Measurements from ENCODE around the gene EFEMP1.

EFEMP1 gene

GRCh38 chr2:55861733-55862132 lies 61.8 kb downstream of the EFEMP1 start:
- H3K9me3 ChIP-seq (replicated peaks in 1 of 2; ENCODE audit: control insufficient read depth in 2 of 2, insufficient read depth in 1 of 2, low read depth in 1 of 2, low read length in 2 of 2), result no peaks in the 10 kb centered on the region
- no peak overlapping the region for H3K14ac ChIP-seq (ENCODE audit: low read length)
- no peak overlapping the region for H4K8ac ChIP-seq (ENCODE audit: low read depth, low read length)
- no peak overlapping the region for H2BK5ac ChIP-seq (ENCODE audit: low read length)
- H4K91ac ChIP-seq (ENCODE audit: low read depth, low read length, poor library complexity), result no peak overlapping the region
- no peaks in the 10 kb centered on the region for H3K36me3 ChIP-seq (replicated peaks in 1 of 2; ENCODE audit: control insufficient read depth in 2 of 2, insufficient read depth in 2 of 2, low read length in 2 of 2)
- no peak overlapping the region for H2BK15ac ChIP-seq (ENCODE audit: low read length)
- no peak overlapping the region for H3K9ac ChIP-seq (ENCODE audit: low read depth, low read length, poor library complexity)
- DNase-seq (ENCODE audit: low spot score), result no peak
- no peaks in the 10 kb centered on the region for H3K27me3 ChIP-seq (ENCODE audit: control insufficient read depth in 3 of 3, insufficient read depth in 3 of 3, low read depth in 1 of 3, low read length in 3 of 3)
- H3K4me3 ChIP-seq (ENCODE audit: low read length in 2 of 2), result no peak overlapping the region
- no peak overlapping the region for H2BK12ac ChIP-seq (ENCODE audit: low read length)
- no CpG with 5 or more reads among the region's 6 CpGs for WGBS, 2 donors (ENCODE audit: extremely low coverage in 2 of 2, insufficient read length in 2 of 2, insufficient replicate concordance in 1 of 2)
- H2AK5ac ChIP-seq (ENCODE audit: low read depth, low read length), result no peak overlapping the region
- no peaks in the 10 kb centered on the region for H3K4me1 ChIP-seq (ENCODE audit: control insufficient read depth in 2 of 2, insufficient read depth in 1 of 2, low read depth in 1 of 2, low read length in 2 of 2)
- H3K79me1 ChIP-seq (ENCODE audit: low read depth, low read length), result no peaks in the 10 kb centered on the region
- H3K4ac ChIP-seq (ENCODE audit: low read length), result no peak overlapping the region
- H3K23ac ChIP-seq (ENCODE audit: low read depth, low read length, poor library complexity), result no peak overlapping the region
- H3K4me2 ChIP-seq (ENCODE audit: insufficient read depth, low read length, poor library complexity, severe bottlenecking), result no peak overlapping the region
- no peak overlapping the region for H3K27ac ChIP-seq (replicated peaks; ENCODE audit: low read length)
- no peak overlapping the region for H2BK120ac ChIP-seq (ENCODE audit: low read depth, low read length)
- no peak overlapping the region for H3K18ac ChIP-seq (ENCODE audit: low read length)
- H2AFZ ChIP-seq (ENCODE audit: low read length), result no peak overlapping the region

- H3K14ac ChIP-seq (ENCODE audit: low read length), result no peak overlapping the region
- no peak overlapping the region for H2BK12ac ChIP-seq (ENCODE audit: low read length)
- no peak overlapping the region for H3K4ac ChIP-seq (ENCODE audit: low read length)
- no peak overlapping the region for H2BK120ac ChIP-seq (ENCODE audit: low read depth, low read length)
- H2AFZ ChIP-seq (ENCODE audit: low read length), result no peak overlapping the region
- no peak overlapping the region for H3K18ac ChIP-seq (ENCODE audit: low read length)
- no peak overlapping the region for H4K91ac ChIP-seq (ENCODE audit: low read depth, low read length, poor library complexity)
- H2BK5ac ChIP-seq (ENCODE audit: low read length), result no peak overlapping the region
- H2BK15ac ChIP-seq (ENCODE audit: low read length), result no peak overlapping the region
- no peak overlapping the region for H3K23ac ChIP-seq (ENCODE audit: low read depth, low read length, poor library complexity)
- H3K4me3 ChIP-seq (ENCODE audit: low read length in 2 of 2), result no peak overlapping the region
- WGBS, 2 donors (ENCODE audit: extremely low coverage in 2 of 2, insufficient read length in 2 of 2, insufficient replicate concordance in 1 of 2), result no CpG with 5 or more reads among the region's 2 CpGs
- no peak overlapping the region for H2AK5ac ChIP-seq (ENCODE audit: low read depth, low read length)
- H3K36me3 ChIP-seq (replicated peaks in 1 of 2; ENCODE audit: control insufficient read depth in 2 of 2, insufficient read depth in 2 of 2, low read length in 2 of 2), result no peaks in the 10 kb centered on the region
- H3K27me3 ChIP-seq (ENCODE audit: control insufficient read depth in 3 of 3, insufficient read depth in 3 of 3, low read depth in 1 of 3, low read length in 3 of 3), result no peaks in the 10 kb centered on the region
- no peak overlapping the region for H3K4me2 ChIP-seq (ENCODE audit: insufficient read depth, low read length, poor library complexity, severe bottlenecking)
- H3K9ac ChIP-seq (ENCODE audit: low read depth, low read length, poor library complexity), result no peak overlapping the region
- H4K8ac ChIP-seq (ENCODE audit: low read depth, low read length), result no peak overlapping the region
- H3K4me1 ChIP-seq (ENCODE audit: control insufficient read depth in 2 of 2, insufficient read depth in 1 of 2, low read depth in 1 of 2, low read length in 2 of 2), result no peaks in the 10 kb centered on the region
- H3K9me3 ChIP-seq (replicated peaks in 1 of 2; ENCODE audit: control insufficient read depth in 2 of 2, insufficient read depth in 1 of 2, low read depth in 1 of 2, low read length in 2 of 2), result no peaks in the 10 kb centered on the region
- DNase-seq (ENCODE audit: low spot score), result no peak
- H3K79me1 ChIP-seq (ENCODE audit: low read depth, low read length), result no peaks in the 10 kb centered on the region
- no peak overlapping the region for H3K27ac ChIP-seq (replicated peaks; ENCODE audit: low read length)
Observed at GRCh38 chr2:55860832-55861231, 62.8 kb downstream of the EFEMP1 start.

- no peak overlapping the region for H3K23ac ChIP-seq (ENCODE audit: low read depth, low read length, poor library complexity)
- no peaks in the 10 kb centered on the region for H3K36me3 ChIP-seq (replicated peaks in 1 of 2; ENCODE audit: control insufficient read depth in 2 of 2, insufficient read depth in 2 of 2, low read length in 2 of 2)
- no peak for DNase-seq (ENCODE audit: low spot score)
- H3K79me1 ChIP-seq (ENCODE audit: low read depth, low read length), result no peaks in the 10 kb centered on the region
- no peak overlapping the region for H3K27ac ChIP-seq (replicated peaks; ENCODE audit: low read length)
- no peak overlapping the region for H2BK12ac ChIP-seq (ENCODE audit: low read length)
- H4K8ac ChIP-seq (ENCODE audit: low read depth, low read length), result no peak overlapping the region
- H3K4me3 ChIP-seq (ENCODE audit: low read length in 2 of 2), result no peak overlapping the region
- no peak overlapping the region for H2AK5ac ChIP-seq (ENCODE audit: low read depth, low read length)
- H4K91ac ChIP-seq (ENCODE audit: low read depth, low read length, poor library complexity), result no peak overlapping the region
- no peak overlapping the region for H3K9ac ChIP-seq (ENCODE audit: low read depth, low read length, poor library complexity)
- H2AFZ ChIP-seq (ENCODE audit: low read length), result no peak overlapping the region
- H3K18ac ChIP-seq (ENCODE audit: low read length), result no peak overlapping the region
- no peak overlapping the region for H2BK5ac ChIP-seq (ENCODE audit: low read length)
- H3K9me3 ChIP-seq (replicated peaks in 1 of 2; ENCODE audit: control insufficient read depth in 2 of 2, insufficient read depth in 1 of 2, low read depth in 1 of 2, low read length in 2 of 2), result no peaks in the 10 kb centered on the region
- no CpG with 5 or more reads among the region's 3 CpGs for WGBS, 2 donors (ENCODE audit: extremely low coverage in 2 of 2, insufficient read length in 2 of 2, insufficient replicate concordance in 1 of 2)
- H3K14ac ChIP-seq (ENCODE audit: low read length), result no peak overlapping the region
- no peaks in the 10 kb centered on the region for H3K27me3 ChIP-seq (ENCODE audit: control insufficient read depth in 3 of 3, insufficient read depth in 3 of 3, low read depth in 1 of 3, low read length in 3 of 3)
- no peak overlapping the region for H2BK15ac ChIP-seq (ENCODE audit: low read length)
- no peak overlapping the region for H3K4ac ChIP-seq (ENCODE audit: low read length)
- no peak overlapping the region for H3K4me2 ChIP-seq (ENCODE audit: insufficient read depth, low read length, poor library complexity, severe bottlenecking)
- no peak overlapping the region for H2BK120ac ChIP-seq (ENCODE audit: low read depth, low read length)
- H3K4me1 ChIP-seq (ENCODE audit: control insufficient read depth in 2 of 2, insufficient read depth in 1 of 2, low read depth in 1 of 2, low read length in 2 of 2), result no peaks in the 10 kb centered on the region
Observed at GRCh38 chr2:55859875-55860274, 63.7 kb downstream of the EFEMP1 start.

GRCh38 chr2:55857766-55858165 lies 65.8 kb downstream of the EFEMP1 start:
- WGBS, 2 donors (ENCODE audit: extremely low coverage in 2 of 2, insufficient read length in 2 of 2, insufficient replicate concordance in 1 of 2), result no CpG with 5 or more reads among the region's 2 CpGs
- Histone ChIP-seq H3K23ac (ENCODE audit: low read depth, low read length, poor library complexity) (no peak overlapping the region), H3K4me2 (ENCODE audit: insufficient read depth, low read length, poor library complexity, severe bottlenecking) (no peak overlapping the region), H3K4me1 (ENCODE audit: control insufficient read depth in 2 of 2, insufficient read depth in 1 of 2, low read depth in 1 of 2, low read length in 2 of 2) (no peaks in the 10 kb centered on the region), H3K18ac (ENCODE audit: low read length) (no peak overlapping the region), H3K79me1 (ENCODE audit: low read depth, low read length) (no peaks in the 10 kb centered on the region), H3K9ac (ENCODE audit: low read depth, low read length, poor library complexity) (no peak overlapping the region), H3K9me3 (replicated peaks in 1 of 2; ENCODE audit: control insufficient read depth in 2 of 2, insufficient read depth in 1 of 2, low read depth in 1 of 2, low read length in 2 of 2) (no peaks in the 10 kb centered on the region), H2BK120ac (ENCODE audit: low read depth, low read length) (no peak overlapping the region), H2BK5ac (ENCODE audit: low read length) (no peak overlapping the region), H3K4me3 (ENCODE audit: low read length in 2 of 2) (no peak overlapping the region), H2BK12ac (ENCODE audit: low read length) (no peak overlapping the region), H2BK15ac (ENCODE audit: low read length) (no peak overlapping the region), H2AK5ac (ENCODE audit: low read depth, low read length) (no peak overlapping the region), H3K27ac (replicated peaks; ENCODE audit: low read length) (no peak overlapping the region), H4K8ac (ENCODE audit: low read depth, low read length) (no peak overlapping the region), H3K14ac (ENCODE audit: low read length) (no peak overlapping the region), H3K4ac (ENCODE audit: low read length) (no peak overlapping the region), H3K36me3 (replicated peaks in 1 of 2; ENCODE audit: control insufficient read depth in 2 of 2, insufficient read depth in 2 of 2, low read length in 2 of 2) (no peaks in the 10 kb centered on the region), H3K27me3 (ENCODE audit: control insufficient read depth in 3 of 3, insufficient read depth in 3 of 3, low read depth in 1 of 3, low read length in 3 of 3) (no peaks in the 10 kb centered on the region), H2AFZ (ENCODE audit: low read length) (no peak overlapping the region), H4K91ac (ENCODE audit: low read depth, low read length, poor library complexity) (no peak overlapping the region)
- no peak for DNase-seq (ENCODE audit: low spot score)

Measured in neuronal stem cell (in vitro differentiated cells).